Aorta (tissue), 5 donors: ENCODE data around the gene ZNF428. TPM values are rescaled to one million over a fixed set of nuclear protein-coding genes. Genes with fewer than 3 reads are reported as not detected.

Experiments
- ATAC-seq: fragments of 200-7000 bp; cut with Tn5 transposase; one replicate; pipeline ENCODE4 v1.9.1; 2022; ENCODE audit warnings: moderate library complexity; ENCODE audit not compliant: low FRiP score
- DNase-seq, 2 donors: peaks; one replicate each; pipeline ENCODE4 v3.0.0-alpha.2; 2020
- H3K27ac ChIP-seq, 2 donors: one replicate each; pipeline ENCODE4 v1.5.1; 2013; ENCODE audit warnings: low read length in 2 of 2, mild to moderate bottlenecking in 2 of 2, moderate library complexity in 2 of 2, control low read depth in 1 of 2, inconsistent platforms in 1 of 2, low read depth in 1 of 2
- H3K27me3 ChIP-seq, 2 donors: one replicate each; pipeline ENCODE4 v1.6.1; 2013; ENCODE audit warnings: control low read depth in 1 of 2, low read length in 1 of 2, mild to moderate bottlenecking in 1 of 2, moderate library complexity in 1 of 2; ENCODE audit not compliant: insufficient read depth in 2 of 2, control insufficient read depth in 1 of 2
- H3K36me3 ChIP-seq, 2 donors: one replicate each; pipeline ENCODE4 v1.6.1; 2013; ENCODE audit warnings: control low read depth in 1 of 2, low read length in 1 of 2, mild to moderate bottlenecking in 1 of 2; ENCODE audit not compliant: insufficient read depth in 2 of 2, control insufficient read depth in 1 of 2
- H3K4me1 ChIP-seq, 2 donors: one replicate each; pipeline ENCODE4 v1.6.1; 2013; ENCODE audit warnings: low read length in 2 of 2, control low read depth in 1 of 2, mild to moderate bottlenecking in 1 of 2, moderate library complexity in 1 of 2; ENCODE audit not compliant: insufficient read depth in 2 of 2, control insufficient read depth in 1 of 2
- H3K4me3 ChIP-seq, 2 donors: one replicate each; pipeline ENCODE4 v1.5.1; 2013; ENCODE audit warnings: low read length in 2 of 2, control low read depth in 1 of 2, mild to moderate bottlenecking in 1 of 2
- H3K9me3 ChIP-seq: one replicate; pipeline ENCODE4 v1.6.1; 2013; ENCODE audit warnings: mild to moderate bottlenecking, low read length; ENCODE audit not compliant: control insufficient read depth
- WGBS, 2 donors: extraction: QIAGEN DNeasy Blood & Tissue Kit; methylation state at CpG; one replicate each; pipeline ENCODE4 v1.1.7; 2013; 5-methylcytosine and 5-hydroxymethylcytosine counted together
- intact Hi-C, 2 donors: fragments of 100-400 bp; cut with DNase I; formaldehyde crosslinking; loops; one replicate each; pipeline versions ENCODE4 v1.14.2 to v1.15.0; 2022
- polyA plus RNA-seq, 2 donors: library from polyadenylated mRNA; stranded (reverse); fragments of 200-250 nt; gene quantifications; one replicate each; pipeline ENCODE4 v1.2.3, GENCODE V29; 2013
- total RNA-seq, 2 donors: library from RNA; stranded (reverse); fragmentation: NEBNext Ultra II Directional; extraction: Animal tissue kit (Norgen Biotek cat#: 25700); gene quantifications; one replicate each; pipeline ENCODE4 v1.2.1, GENCODE V29; 2021
- donor health status: healthy with polysubstance abuse.
- donor health status: Bipolar disorder and iron deficiency.
- donor health status: DM: no; HTN: no; CAD: no.
- donor health status: DM: no; HTN: no; CAD: no.
- donor health status: DM: yes; HTN: yes; CAD: no.

Gene ZNF428
- total and polyA plus RNA-seq, 4 donors = 26.2 to 54.2 (median 35.8) TPM

GRCh38 chr19:43616306-43616705 is 3.1 kb downstream of the ZNF428 start:
- WGBS, 2 donors = 79% methylated on average over 1 of the region's 1 CpG
- DNase-seq = no peak
- Histone ChIP-seq H3K4me1 (no peaks in the 10 kb centered on the region), H3K27me3 (no peaks in the 10 kb centered on the region), H3K36me3 (peaks cover 0 to 2% of the 10 kb centered on the region in 2 donors), H3K4me3 (no peak overlapping the region), H3K9me3 (no peaks in the 10 kb centered on the region), H3K27ac (no peak overlapping the region)
- intact Hi-C loops = no loop called here
- no peak for ATAC-seq

GRCh38 chr19:43612374-43612773 is 7.1 kb downstream of the ZNF428 start:
- Histone ChIP-seq H3K4me1 (no peaks in the 10 kb centered on the region), H3K36me3 (peaks cover 0 to 2% of the 10 kb centered on the region in 2 donors), H3K4me3 (no peak overlapping the region), H3K27me3 (no peaks in the 10 kb centered on the region), H3K27ac (no peak overlapping the region), H3K9me3 (no peaks in the 10 kb centered on the region)
- 95% methylated on average over 12 of the region's 12 CpGs for WGBS, 2 donors
- no peak for DNase-seq
- no peak for ATAC-seq
- intact Hi-C loops = no loop called here

GRCh38 chr19:43611788-43612187 is 7.6 kb downstream of the ZNF428 start, which contains the start of gene SRRM5:
TSS of gene SRRM5 (plus strand) at chr19:43612088. CDS start at chr19:43612122, 34 bp downstream.
- Histone ChIP-seq H3K9me3 (no peaks in the 10 kb centered on the region), H3K4me3 (no peak within 1 kb of the TSS), H3K27me3 (no peaks in the 10 kb centered on the region), H3K4me1 (no peaks in the 10 kb centered on the region), H3K36me3 (peaks cover 0 to 2% of the 10 kb centered on the region in 2 donors), H3K27ac (no peak within 1 kb of the TSS)
- 90 to 98% methylated on average over 3 of the region's 3 CpGs for WGBS, 2 donors
- ATAC-seq (no peak), DNase-seq (no peak)
- intact Hi-C loops = no loop called here

- H3K36me3 ChIP-seq = peaks cover 0 to 2% of the 10 kb centered on the region in 2 donors
- 53 to 59% methylated on average over 3 of the region's 3 CpGs for WGBS, 2 donors
- H3K9me3 ChIP-seq = no peaks in the 10 kb centered on the region
- H3K27me3 ChIP-seq = no peaks in the 10 kb centered on the region
- DNase-seq (no peak), ATAC-seq (no peak)
- H3K27ac ChIP-seq = no peak overlapping the region
- intact Hi-C loops = no loop called here
- H3K4me1 ChIP-seq = no peaks in the 10 kb centered on the region
- H3K4me3 ChIP-seq = no peak overlapping the region
These were observed 8.9 kb downstream of the ZNF428 start for GRCh38 chr19:43610493-43610892.

- no peak for DNase-seq
- no peaks in the 10 kb centered on the region for H3K4me1 ChIP-seq
- no peak overlapping the region for H3K4me3 ChIP-seq
- no peaks in the 10 kb centered on the region for H3K27me3 ChIP-seq
- peaks cover 0 to 2% of the 10 kb centered on the region in 2 donors for H3K36me3 ChIP-seq
- no peak overlapping the region for H3K27ac ChIP-seq
- ATAC-seq = no peak
- intact Hi-C loops = no loop called here
- no peaks in the 10 kb centered on the region for H3K9me3 ChIP-seq
- 89 to 90% methylated on average over 7 of the region's 7 CpGs for WGBS, 2 donors
These were observed 9.6 kb downstream of the ZNF428 start for GRCh38 chr19:43609872-43610271.

GRCh38 chr19:43607238-43608205 is 11.9 kb downstream of the ZNF428 start:
- DNase-seq = no peak
- ATAC-seq = no peak
- Histone ChIP-seq H3K9me3 (no peaks in the 10 kb centered on the region), H3K36me3 (peaks cover 1 to 2% of the 10 kb centered on the region in 2 donors), H3K27ac (no peak overlapping the region), H3K4me3 (no peak overlapping the region), H3K4me1 (no peaks in the 10 kb centered on the region), H3K27me3 (no peaks in the 10 kb centered on the region)
- intact Hi-C loops = no loop called here
- WGBS, 2 donors = 81% methylated on average over 28 of the region's 28 CpGs

GRCh38 chr19:43606569-43607229 is 12.7 kb downstream of the ZNF428 start:
- H3K4me1 ChIP-seq = no peaks in the 10 kb centered on the region
- no peak for ATAC-seq
- no peaks in the 10 kb centered on the region for H3K27me3 ChIP-seq
- DNase-seq = no peak
- no peaks in the 10 kb centered on the region for H3K9me3 ChIP-seq
- intact Hi-C loops = no loop called here
- no peak overlapping the region for H3K4me3 ChIP-seq
- H3K36me3 ChIP-seq = peaks cover 2 to 3% of the 10 kb centered on the region in 2 donors
- 88 to 91% methylated on average over 7 of the region's 7 CpGs for WGBS, 2 donors
- no peak overlapping the region for H3K27ac ChIP-seq

GRCh38 chr19:43605875-43606568 is 13.4 kb downstream of the ZNF428 start:
- Histone ChIP-seq H3K9me3 (no peaks in the 10 kb centered on the region), H3K36me3 (peaks cover 2 to 3% of the 10 kb centered on the region in 2 donors), H3K27me3 (no peaks in the 10 kb centered on the region), H3K4me3 (no peak overlapping the region), H3K4me1 (no peaks in the 10 kb centered on the region), H3K27ac (no peak overlapping the region)
- intact Hi-C loops = no loop called here
- ATAC-seq (no peak), DNase-seq (no peak)
- 79 to 85% methylated on average over 7 of the region's 7 CpGs for WGBS, 2 donors
